ENCODE results near the gene SPECC1L. TPM values are rescaled to one million over a fixed set of nuclear protein-coding genes. Genes with fewer than 3 reads are reported as not detected.

SPECC1L gene
- total RNA-seq, 1 donor from 2014 or later: 123 TPM

- H3K4me1 Mint-ChIP-seq: no peaks in the 10 kb centered on the region
- TF ChIP-seq CTCF (conservative IDR thresholded peaks at IDR 0.05): no peak
- no peak overlapping the region for H3K27ac Mint-ChIP-seq (ENCODE audit: unreplicated experiment)
- peaks cover 2% of the 10 kb centered on the region for H3K9me3 Mint-ChIP-seq
- DNase-seq (ENCODE audit: low read depth, low spot score): no peak
- peaks cover 29% of the 10 kb centered on the region for H3K36me3 Mint-ChIP-seq (ENCODE audit: low read depth)
- no peak overlapping the region for H3K4me3 Mint-ChIP-seq
- H3K27me3 Mint-ChIP-seq (ENCODE audit: low read depth): no peaks in the 10 kb centered on the region
Observed at GRCh38 chr22:24380905-24381230, 110.2 kb downstream of the SPECC1L start.

GRCh38 chr22:24383061-24383460 lies 112.4 kb downstream of the SPECC1L start:
- no peak for TF ChIP-seq CTCF (conservative IDR thresholded peaks at IDR 0.05)
- peaks cover 15% of the 10 kb centered on the region for H3K36me3 Mint-ChIP-seq (ENCODE audit: low read depth)
- H3K4me3 Mint-ChIP-seq: no peak overlapping the region
- no peak overlapping the region for H3K27ac Mint-ChIP-seq (ENCODE audit: unreplicated experiment)
- H3K4me1 Mint-ChIP-seq: no peaks in the 10 kb centered on the region
- no peak for DNase-seq (ENCODE audit: low read depth, low spot score)
- H3K27me3 Mint-ChIP-seq (ENCODE audit: low read depth): no peaks in the 10 kb centered on the region
- no peaks in the 10 kb centered on the region for H3K9me3 Mint-ChIP-seq

- no peak for DNase-seq (ENCODE audit: low read depth, low spot score)
- Mint-ChIP-seq H3K4me3 (no peak overlapping the region), H3K27me3 (ENCODE audit: low read depth) (no peaks in the 10 kb centered on the region), H3K36me3 (ENCODE audit: low read depth) (peaks cover 15% of the 10 kb centered on the region), H3K27ac (ENCODE audit: unreplicated experiment) (no peak overlapping the region), H3K4me1 (no peaks in the 10 kb centered on the region), H3K9me3 (no peaks in the 10 kb centered on the region)
- TF ChIP-seq CTCF (conservative IDR thresholded peaks at IDR 0.05): no peak
Observed at GRCh38 chr22:24384131-24384530, 113.5 kb downstream of the SPECC1L start.

GRCh38 chr22:24386937-24387471 lies 116.4 kb downstream of the SPECC1L start:
- no peaks in the 10 kb centered on the region for H3K27me3 Mint-ChIP-seq (ENCODE audit: low read depth)

GRCh38 chr22:24389680-24390079 lies 119.0 kb downstream of the SPECC1L start:
- Mint-ChIP-seq H3K27me3 (ENCODE audit: low read depth) (no peaks in the 10 kb centered on the region), H3K36me3 (ENCODE audit: low read depth) (peaks cover 8% of the 10 kb centered on the region)

More at GRCh38 chr22:24386937-24387471, 116.4 kb downstream of the SPECC1L start:
- no peak for TF ChIP-seq CTCF (conservative IDR thresholded peaks at IDR 0.05)
- no peak for DNase-seq (ENCODE audit: low read depth, low spot score)
- Mint-ChIP-seq H3K4me1 (peaks cover 5% of the 10 kb centered on the region), H3K9me3 (no peaks in the 10 kb centered on the region), H3K27ac (ENCODE audit: unreplicated experiment) (no peak overlapping the region), H3K36me3 (ENCODE audit: low read depth) (peaks cover 9% of the 10 kb centered on the region), H3K4me3 (no peak overlapping the region)

More at GRCh38 chr22:24389680-24390079, 119.0 kb downstream of the SPECC1L start:
- Mint-ChIP-seq H3K4me3 (no peak overlapping the region), H3K4me1 (peaks cover 5% of the 10 kb centered on the region), H3K27ac (ENCODE audit: unreplicated experiment) (no peak overlapping the region), H3K9me3 (no peaks in the 10 kb centered on the region)
- no peak for TF ChIP-seq CTCF (conservative IDR thresholded peaks at IDR 0.05)
- DNase-seq (ENCODE audit: low read depth, low spot score): no peak

All from neural crest cell (in vitro differentiated cells).